Fibroblast of skin of abdomen (primary cell): ENCODE measurements around the gene FCHSD1.

Source experiments
- DNase-seq: peaks from one replicate; pipeline ENCODE4 v3.0.0-alpha.2; 2013

The FCHSD1 gene

DNA sequence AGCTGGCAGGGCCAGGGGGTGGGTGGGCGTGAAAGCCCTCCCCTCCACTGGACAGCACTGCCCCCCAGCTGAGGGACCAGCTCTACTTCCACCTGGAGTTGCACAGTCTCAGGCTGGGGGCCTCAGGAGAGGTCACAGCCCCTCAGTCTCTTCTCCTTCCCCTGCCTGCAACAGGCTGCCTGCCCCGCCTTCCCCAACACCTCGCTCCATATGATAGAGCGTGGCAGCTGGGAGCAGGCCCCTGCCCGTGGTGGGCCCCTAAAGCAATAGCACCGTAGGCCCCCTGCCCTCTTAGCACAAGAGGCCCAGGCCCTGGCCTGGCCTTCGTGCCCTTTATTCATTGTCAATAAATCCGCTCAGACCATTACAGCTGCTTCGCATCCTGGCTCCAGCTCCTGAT lies 10.5 kb downstream of the FCHSD1 start:
- no peak for DNase-seq

DNA sequence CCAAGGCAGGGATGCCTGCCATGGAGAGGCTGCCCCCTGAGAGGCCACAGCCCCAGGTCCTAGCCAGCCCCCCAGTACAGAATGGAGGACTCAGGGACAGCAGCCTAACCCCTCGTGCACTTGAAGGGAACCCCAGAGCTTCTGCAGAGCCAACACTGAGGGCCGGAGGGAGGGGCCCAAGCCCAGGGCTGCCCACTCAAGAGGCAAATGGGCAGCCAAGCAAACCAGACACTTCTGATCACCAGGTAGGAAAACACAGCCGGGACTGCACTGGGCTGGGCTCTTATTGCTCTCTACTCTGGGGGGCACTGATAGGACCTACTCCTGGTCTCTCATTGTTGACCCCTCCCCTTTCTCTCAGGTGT lies 11.2 kb downstream of the FCHSD1 start:
- no peak for DNase-seq

DNA sequence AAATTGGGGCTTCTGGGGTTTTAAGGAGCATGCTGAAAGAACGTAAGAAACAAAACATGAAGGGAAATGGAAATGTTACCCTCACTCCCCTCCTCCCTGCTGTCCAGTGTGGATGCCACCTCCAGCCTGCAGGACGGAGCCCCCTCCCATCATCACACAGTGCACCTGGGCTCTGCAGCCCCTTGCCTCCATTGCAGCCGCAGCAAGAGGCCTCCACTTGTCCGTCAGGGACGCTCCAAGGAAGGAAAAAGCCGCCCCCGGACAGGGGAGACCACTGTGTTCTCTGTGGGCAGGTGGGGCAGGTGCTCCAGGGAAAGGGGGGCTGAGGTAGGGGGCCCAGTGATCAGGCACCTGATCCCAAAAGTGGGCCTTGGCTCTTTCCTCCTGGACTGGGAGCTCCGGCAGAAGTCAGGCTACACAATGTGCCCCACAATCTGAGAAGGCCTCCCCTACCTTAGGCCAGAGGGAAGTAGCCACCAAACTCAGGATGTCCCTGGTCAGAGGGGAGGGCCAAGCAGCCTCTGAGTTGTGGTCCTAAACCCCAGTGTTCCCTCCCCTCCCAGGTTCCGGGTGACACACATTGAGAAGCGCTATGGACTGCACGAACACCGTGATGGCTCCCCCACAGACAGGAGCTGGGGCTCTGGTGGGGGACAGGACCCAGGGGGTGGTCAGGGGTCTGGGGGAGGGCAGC lies 11.7 kb downstream of the FCHSD1 start:
- no peak for DNase-seq

DNA sequence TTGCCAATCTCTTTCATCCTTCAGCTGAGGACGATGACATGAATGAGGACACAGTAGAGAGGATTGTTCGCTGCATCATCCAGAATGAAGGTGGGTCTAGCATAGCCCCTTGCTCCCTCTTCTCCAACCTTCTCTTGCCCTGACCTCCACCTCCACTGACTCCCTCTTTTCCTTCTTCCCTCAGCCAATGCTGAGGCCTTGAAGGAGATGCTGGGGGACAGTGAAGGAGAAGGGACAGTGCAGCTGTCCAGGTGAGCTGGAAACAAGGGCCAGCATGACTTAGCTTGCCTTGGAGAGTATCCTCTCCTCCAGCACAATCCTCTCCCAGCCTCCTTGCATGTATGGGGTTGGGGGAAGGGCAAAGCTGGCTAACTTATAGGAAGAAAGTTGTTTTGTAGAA lies 12.4 kb downstream of the FCHSD1 start:
- no peak for DNase-seq

DNA sequence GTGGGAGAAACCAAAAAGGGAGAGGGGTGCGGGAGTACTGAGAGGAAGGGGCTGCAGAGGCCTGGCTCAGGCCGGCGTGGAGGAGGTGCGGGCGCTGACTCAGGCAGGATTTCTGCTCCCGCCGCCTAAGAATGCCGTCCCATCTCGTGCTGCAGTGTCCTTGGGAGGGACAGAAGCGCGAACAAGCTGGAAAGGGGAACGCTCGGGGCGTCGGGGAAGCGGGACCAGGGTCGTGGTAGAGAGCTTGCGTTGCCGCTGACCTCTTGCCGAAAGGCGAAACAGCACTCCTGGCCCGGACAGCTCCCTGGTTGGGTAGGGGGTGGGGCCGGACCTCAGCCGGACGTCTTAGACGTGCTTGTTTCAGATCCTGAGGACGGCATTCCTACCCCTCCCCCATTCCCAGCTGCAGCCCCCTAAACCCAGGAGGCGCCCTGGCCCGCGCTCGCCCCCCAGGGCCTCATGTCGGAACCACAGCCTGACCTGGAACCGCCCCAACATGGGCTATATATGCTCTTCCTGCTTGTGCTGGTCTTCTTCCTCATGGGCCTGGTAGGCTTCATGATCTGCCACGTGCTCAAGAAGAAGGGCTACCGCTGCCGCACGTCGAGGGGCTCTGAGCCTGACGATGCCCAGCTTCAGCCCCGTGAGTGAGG lies 13.3 kb downstream of the FCHSD1 start:
- DNase-seq, result peak; percentile 56

DNA sequence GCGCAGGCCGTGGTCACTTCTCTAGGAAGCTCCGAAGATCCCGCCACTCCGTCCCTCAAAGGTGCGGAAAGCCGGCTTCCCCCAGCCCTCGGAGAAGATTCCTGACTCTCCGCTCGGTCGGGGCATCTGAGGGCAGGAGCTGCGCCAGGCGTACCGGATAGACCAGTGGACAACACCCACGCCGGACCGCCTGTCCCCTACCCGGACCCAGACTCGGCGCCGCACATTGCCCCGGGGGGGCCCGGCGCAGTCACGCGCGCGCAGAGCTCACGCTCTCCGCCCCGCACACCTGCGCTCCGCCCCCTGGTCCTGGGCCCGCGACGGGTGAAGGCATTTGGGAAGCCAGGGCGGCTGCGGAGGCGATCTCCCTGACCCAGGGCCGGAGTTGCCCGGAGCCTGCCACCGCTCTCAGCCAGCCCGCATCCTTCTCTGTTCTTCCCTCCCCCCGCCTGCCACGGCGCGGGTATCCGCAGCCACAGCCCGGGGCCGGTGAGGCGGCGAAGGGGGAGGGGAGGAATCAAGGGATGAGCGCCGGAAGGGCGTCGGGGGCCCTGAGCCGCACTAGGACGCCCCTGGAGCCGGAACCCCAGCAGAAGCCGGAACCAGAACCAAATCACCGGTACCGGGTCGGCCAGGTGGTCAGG lies 14.0 kb downstream of the FCHSD1 start:
- DNase-seq, result no peak

DNA sequence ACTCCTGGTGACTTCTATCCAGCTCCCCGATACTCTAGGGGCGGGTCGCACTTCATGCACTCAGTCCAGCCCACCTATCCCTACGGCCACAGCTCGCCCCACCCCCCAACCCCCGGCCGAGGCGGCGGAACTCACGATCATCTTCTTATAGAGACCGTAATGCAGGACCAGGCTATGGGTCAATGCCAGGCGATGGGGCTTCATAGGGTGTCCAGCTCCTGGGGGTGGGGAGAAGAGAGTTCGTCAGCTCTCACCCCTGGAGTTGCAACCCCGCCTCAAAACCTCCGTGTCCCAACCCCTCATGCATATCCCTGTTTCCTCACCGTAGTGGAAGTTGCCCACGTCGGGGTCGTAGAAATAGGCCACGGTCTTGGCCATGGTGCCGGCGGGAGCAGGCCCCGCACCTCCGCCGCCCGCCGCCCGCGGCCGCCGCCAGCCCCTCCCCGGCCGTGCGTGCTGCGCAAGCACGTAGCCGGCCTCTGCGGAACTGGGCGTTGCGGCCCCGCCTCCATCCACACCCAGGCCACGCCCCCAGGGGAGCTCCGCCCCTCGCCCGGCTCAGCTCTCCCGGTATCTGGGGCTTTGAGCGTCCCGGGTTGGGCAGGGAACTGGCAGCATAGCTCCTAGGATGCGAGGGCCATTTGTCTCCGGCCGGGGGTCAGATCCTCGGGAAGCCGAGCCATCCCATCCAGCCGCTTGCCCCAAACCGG lies 14.7 kb downstream of the FCHSD1 start, which contains the start of the genes HDAC3 and RELL2:
Gene HDAC3, minus strand, starts transcription at position 437 of the 710 bp plus-strand sequence. Its CDS starts 59 bp downstream, at position 378.
Gene RELL2, plus strand, starts transcription at position 585 of the 710 bp plus-strand sequence. CDS start 1,229 bp downstream, outside the sequence.
- peak; percentile 88 for DNase-seq

DNA sequence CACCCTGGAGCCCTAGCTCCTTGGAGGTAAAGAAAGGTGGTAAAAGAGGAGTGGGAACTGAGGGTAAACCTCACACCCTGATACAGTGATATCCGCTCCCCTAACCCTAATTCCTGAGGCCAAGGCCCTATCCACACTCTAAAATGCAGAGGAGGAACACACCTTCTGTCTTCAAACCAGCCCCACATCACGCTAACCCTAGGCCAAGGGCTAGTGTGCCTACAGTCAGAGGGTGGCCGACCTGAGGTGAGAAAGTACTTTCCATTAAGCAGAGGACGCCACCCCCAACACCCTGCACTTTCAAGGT lies 15.2 kb downstream of the FCHSD1 start:
- DNase-seq, result no peak

DNA sequence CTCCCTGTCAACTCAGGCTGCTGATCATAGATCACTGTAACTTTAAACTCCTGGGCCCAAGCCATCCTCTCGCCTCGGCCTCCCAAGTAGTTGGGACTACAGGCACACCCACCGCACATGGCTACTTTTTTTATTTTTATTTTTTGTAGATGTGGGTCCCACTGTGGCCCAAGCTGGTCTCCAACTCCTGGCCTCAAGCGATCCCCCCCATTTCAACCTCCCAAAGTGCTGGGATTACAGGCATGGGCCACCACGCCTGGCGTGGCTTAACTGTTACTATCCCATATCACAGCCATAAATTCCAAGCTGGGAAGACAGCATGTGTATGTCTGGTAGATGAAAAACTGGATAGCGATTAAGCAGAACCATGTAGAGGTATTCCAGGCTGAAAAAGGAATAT lies 15.6 kb downstream of the FCHSD1 start:
- DNase-seq, result no peak

DNA sequence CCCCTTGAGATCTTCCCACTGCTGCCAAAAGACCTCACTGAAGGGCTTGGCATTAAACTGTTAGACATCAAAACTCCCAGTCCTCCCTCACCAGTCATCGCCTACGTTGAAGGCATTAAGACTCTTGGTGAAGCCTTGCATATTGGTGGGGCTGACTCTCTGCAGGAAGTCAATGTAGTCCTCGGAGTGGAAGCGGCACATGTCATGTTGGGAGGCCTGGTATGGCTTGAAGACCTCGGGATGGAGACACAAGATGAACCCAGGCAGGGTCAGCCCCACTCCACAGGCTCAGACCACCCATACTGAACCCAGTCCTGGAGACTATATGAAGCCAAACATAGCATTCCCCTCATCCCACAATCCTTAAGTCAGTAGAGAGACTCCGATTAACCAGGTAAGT lies 16.5 kb downstream of the FCHSD1 start:
- DNase-seq, result no peak

DNA sequence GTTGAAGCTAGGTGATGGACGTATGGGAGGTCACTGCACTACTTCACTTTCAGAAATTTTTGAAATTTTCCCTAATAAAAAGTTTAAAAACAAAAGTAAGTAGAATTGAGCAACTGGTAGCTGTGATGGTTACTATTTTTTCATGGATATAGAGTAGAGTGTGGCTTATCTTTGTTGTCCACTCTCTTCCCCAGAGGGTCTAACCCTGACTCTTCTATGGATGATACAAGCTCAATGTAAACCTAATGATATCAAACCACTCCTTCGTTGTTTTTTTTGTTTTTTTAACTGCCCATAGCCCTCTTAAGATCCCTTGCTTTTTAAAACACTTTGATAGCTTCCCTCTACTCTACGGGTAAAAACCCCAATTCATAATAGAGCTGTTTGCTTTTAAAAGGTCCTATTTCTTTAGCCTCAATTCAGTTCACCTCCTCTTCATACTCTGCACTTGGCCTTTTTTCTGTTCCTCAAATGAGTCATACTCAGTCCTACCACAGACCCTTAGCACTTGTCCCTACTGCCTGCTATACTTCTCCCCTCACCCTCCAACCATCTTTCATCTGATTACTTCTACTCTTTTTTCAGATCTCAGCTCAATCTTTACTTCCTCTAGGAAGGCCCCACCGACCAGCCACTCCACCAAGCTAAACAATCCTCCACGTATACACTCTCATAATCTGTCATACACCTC lies 17.2 kb downstream of the FCHSD1 start:
- no peak for DNase-seq

DNA sequence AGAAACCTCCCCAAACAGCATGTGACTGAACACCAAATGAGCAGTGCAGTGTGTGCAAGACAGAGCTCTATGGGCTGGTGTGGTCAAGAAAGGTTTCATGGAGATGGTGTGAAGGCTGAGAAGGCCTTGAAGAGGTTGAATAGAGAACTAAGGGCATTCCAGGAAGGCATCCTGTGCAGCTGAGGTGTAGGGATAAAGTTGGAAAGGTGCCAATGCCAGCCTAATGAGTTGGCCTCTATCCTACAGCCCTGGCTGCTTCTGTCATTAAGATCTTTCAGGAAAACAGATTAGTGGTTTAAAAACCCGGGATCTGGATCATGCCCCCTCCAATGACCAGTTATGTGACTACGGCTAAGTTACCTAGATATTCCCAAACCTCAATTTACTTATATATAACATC lies 18.6 kb downstream of the FCHSD1 start:
- no peak for DNase-seq

DNA sequence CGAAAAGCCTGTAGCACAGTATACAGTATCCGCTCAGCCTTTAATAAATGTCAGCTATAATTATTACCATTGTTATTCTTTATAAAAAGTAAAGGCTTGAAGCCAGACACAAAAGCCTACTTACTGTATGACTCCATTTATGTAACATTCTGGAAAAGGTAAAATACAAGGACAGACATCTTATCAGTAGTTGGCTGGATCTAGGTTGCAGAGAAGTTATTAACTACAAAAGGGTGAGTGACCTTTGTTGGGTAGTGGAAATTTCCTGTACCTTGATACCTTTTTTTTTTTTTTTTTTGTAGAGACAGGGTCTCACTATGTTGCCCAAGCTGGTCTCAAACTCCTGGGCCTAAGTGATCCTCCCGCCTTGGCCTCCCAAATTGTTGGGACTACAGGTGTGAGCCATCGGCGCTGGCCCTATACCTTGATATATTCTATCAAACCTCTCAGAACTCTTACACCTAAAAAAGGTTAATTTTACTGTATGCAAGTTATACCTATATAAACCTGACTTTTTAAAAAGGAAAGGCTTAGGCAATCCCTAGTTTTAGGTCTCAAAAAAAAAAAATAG lies 20.6 kb downstream of the FCHSD1 start:
- DNase-seq, result no peak

DNA sequence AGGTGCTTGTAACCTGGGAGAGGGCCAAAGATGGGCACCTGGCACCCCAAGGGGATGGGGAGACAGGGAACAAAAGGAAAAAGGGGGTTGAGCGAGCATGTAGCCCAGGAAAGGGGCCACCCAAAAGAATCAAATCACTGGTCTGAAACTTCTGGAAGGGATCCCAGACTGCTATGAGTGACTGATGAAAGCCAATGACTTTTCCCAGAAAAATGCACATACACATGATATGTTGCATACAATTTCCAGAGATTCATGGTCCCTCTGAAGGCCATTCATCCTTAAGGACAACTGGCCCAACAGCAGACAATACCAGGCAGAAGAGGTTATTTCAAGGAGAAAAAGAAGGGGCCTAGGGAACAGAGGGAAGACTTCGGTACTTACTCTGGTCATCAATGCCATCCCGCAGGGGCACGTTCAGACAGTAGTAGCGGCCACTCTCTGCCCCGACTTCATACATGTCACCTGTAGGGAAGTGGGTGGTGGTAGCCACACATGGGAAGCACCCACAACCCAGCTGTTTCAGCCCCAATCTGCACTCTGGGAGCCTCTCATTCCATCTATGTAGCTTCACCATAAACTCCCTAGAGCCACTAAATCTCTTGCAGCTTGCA lies 22.9 kb downstream of the FCHSD1 start:
- peak; percentile 59 for DNase-seq

DNA sequence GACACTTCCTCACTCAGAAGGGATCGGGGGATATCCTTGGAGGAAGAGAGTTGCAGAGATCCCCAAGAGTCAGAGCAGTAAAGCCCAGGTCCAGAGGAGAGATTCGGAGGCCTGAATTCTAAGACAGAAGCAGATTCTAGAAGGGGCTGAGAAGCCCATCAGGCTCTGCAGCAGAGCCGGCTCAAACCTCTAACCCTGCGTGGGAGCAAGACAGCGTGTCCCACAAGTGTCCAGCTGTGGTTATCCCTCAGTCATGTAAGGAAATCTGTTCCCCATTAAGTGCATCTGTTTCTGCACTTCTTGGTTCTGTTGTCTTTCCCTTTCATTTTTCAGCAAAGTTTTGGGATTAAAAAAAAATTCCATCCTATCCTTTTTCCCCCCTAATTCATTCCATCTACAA lies 27.6 kb downstream of the FCHSD1 start:
- DNase-seq, result no peak

DNA sequence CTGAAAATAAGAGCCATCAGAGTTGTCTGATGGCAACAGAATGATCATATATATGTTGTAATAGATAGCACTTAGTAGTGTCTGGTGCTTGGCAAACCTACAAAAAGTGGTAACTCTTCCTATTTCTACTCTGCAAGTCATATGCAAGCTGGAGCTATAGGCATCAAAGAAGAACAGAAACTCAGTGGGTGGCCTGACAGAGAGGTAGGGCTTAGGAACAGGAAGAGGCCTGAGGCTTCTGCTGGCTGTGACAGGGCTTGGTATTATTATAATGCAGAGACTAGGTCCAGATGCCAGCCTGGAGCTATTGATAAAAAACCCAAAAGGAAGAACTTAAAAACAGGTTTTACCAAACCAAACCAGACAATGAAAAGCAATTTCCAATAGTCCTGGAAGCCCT lies 28.0 kb downstream of the FCHSD1 start:
- no peak for DNase-seq

DNA sequence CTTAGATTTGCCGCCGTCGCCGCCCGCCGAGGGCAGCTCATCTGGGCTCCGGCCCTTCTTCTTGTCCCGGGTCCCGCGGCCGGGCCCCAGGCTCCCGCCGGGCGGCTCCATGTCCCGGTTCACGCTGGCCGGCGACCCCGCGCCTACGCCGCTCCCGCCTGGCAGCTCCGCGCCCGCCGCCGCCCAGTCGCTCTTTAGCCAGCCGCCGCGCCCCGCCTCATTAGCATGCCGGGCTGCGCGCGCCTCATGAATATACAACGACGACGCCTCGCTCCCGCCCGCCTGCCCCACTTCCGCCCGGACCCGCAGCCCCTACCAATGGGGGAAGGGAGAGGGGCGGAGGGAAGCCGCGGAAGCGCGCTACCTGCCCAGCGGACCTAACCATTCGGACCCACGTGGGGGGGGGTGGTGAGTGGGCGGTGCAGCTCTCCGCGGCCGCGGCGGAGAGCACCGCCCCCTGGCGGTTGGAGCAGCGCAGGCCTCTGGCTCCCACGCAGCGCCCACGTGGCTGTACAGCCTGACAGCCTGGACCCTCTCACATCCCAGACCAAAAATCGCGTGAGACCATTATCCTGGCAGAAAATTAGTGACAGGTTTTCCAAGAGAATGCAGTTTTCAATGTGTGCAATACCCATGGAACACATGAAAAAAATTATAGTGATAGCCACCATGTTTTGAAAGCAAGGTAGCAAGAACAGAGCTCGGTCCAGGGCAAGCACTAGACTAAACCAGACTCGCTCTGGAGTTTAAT lies 32.2 kb downstream of the FCHSD1 start, which contains the start of gene DIAPH1:
Gene DIAPH1, minus strand, starts transcription at position 197 of the 751 bp plus-strand sequence. Its CDS starts 86 bp downstream, at position 111.
- DNase-seq, result peak; percentile 96

DNA sequence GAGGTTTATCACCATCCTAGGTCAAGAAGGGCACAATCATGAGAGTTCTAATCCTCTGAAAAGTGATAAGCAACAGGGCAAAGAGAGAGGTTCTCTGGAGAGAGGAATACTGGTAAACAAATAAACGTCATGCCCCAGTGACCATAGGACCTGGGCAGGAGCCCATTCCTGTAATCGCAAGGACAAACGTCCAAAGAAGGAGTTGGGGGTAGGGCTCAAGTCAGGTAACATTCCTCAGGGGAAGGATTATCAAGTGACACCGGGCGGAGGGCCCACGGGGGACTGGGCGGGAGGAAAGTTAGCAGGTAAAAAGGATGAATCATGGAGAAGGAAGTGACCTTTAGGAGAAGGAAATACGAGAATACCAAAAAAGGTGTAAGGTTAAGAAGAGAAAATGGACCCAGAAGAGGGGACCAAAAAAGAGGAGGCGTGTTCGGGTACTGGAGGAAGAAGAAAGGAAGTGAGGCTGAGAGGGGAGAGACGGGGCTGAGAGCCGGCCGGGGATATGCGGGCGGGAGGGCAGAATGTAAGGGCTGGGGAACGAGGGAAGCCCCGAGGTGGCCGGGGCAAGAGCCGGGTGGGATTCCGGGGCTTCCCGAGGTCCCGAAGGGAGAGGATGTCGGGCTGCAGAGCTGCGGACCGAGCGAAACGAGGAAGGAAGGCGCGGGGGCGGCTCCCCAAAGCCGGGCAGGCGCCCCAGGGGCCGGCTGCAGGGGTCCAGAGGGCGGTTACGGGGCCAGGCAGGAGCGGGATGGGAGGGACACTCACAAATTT lies 33.0 kb downstream of the FCHSD1 start:
- DNase-seq, result peak; percentile 18

DNA sequence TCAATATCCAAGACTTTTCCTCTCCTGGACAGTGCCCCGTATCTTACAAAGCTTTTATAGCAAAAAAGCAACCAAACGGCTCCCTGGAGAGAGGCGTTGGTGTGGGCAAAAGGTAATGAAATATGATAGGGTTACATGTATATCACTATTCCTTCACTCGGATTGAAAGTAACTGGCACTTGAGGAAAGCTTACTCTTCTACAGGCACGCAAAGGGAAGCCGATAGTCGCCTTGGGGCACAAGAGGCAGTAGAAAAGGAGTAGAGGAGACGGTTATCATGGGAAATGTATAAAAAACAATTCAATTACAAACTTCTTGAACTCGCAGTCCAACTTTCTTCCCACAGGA lies 33.6 kb downstream of the FCHSD1 start:
- DNase-seq, result no peak

DNA sequence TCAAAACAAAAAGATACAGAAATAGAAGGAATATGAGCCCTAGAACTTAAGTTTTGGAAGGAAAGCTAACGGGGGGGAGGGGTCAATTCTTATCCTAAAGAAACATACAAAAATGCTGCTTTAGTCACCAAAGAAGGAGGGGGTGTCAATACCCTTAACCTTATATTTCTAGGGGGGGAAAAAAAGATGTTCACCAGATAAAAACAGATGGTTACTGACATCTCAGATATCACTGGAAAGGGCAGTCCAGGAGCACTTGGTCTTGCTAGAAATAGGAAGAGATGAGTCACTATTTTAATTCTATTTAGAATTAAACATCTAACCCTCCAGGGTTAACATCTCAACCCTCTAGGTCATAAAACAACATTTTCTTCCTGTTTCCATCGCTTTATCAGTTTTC lies 34.1 kb downstream of the FCHSD1 start:
- no peak for DNase-seq
